Measurements from ENCODE around the gene B3GNT2. TPM values are rescaled to one million over a fixed set of nuclear protein-coding genes. Genes with fewer than 3 reads are reported as not detected.

B3GNT2 gene
- total and polyA plus RNA-seq, 2 donors (not counting 1 experiment from before 2014, with no cell fraction given) = 14.3 to 24.6 TPM

- no peak overlapping the region for H3K4me2 ChIP-seq (replicated peaks; ENCODE audit: low read depth, low read length, poor library complexity, severe bottlenecking)
- H3K9me3 ChIP-seq (ENCODE audit: control extremely low read depth in 1 of 3, control insufficient read depth in 2 of 3, insufficient read depth in 1 of 3, low read length in 2 of 3) = peaks cover 0 to 3% (median 0%) of the 10 kb centered on the region in 3 donors
- H3K4me3 Mint-ChIP-seq = no peak overlapping the region
- DNase-seq (no peak), ATAC-seq (ENCODE audit: low read depth) (no peak)
- intact Hi-C loops (cut with micrococcal nuclease) = no loop called here
- peaks cover 2% of the 10 kb centered on the region for H3K9me3 Mint-ChIP-seq (ENCODE audit: insufficient read depth)
- H3K27me3 Mint-ChIP-seq = no peaks in the 10 kb centered on the region
- H3K27me3 ChIP-seq (replicated peaks in 1 of 4; ENCODE audit: control extremely low read depth in 1 of 4, control insufficient read depth in 3 of 4, insufficient read depth in 4 of 4, low read length in 3 of 4) = no peaks in the 10 kb centered on the region
- no peak overlapping the region for H3K27ac Mint-ChIP-seq
- H3K79me2 ChIP-seq (ENCODE audit: control insufficient read depth, insufficient read depth, low read length) = no peaks in the 10 kb centered on the region
- no peak overlapping the region for H3K9ac ChIP-seq (ENCODE audit: low read length)
- no peaks in the 10 kb centered on the region for H3K36me3 ChIP-seq (replicated peaks in 1 of 2; ENCODE audit: control extremely low read depth in 1 of 2, control insufficient read depth in 1 of 2, extremely low read depth in 1 of 2, insufficient read depth in 2 of 2, low read length in 1 of 2)
- 65% methylated on average over 4 of the region's 4 CpGs for WGBS (ENCODE audit: insufficient coverage)
- CTCF ChIA-PET = no interaction called here
- H2AFZ ChIP-seq (ENCODE audit: insufficient read depth, low read depth, low read length, poor library complexity, severe bottlenecking) = no peak overlapping the region
- H3K27ac ChIP-seq (ENCODE audit: low read length in 2 of 2) = no peak overlapping the region
- peaks cover 0 to 6% of the 10 kb centered on the region in 2 donors for H3K4me1 ChIP-seq (ENCODE audit: control insufficient read depth in 2 of 2, insufficient read depth in 2 of 2, low read length in 2 of 2)
- no peaks in the 10 kb centered on the region for H3K4me1 Mint-ChIP-seq
- no peak for TF ChIP-seq CTCF (IDR thresholded peaks at IDR 0.05)
- H3K4me3 ChIP-seq (ENCODE audit: control extremely low read depth in 1 of 5, extremely low read depth in 1 of 5, insufficient read depth in 1 of 5, low read depth in 2 of 5, low read length in 4 of 5) = no peak overlapping the region
- POLR2A ChIA-PET = no interaction called here
- H4K20me1 ChIP-seq (ENCODE audit: control insufficient read depth, insufficient read depth, low read length, poor library complexity, severe bottlenecking) = no peaks in the 10 kb centered on the region
These were observed 69.2 kb downstream of the B3GNT2 start for GRCh38 chr2:62265106-62265505.

GRCh38 chr2:62266433-62267038, 70.6 kb downstream of the B3GNT2 start:
- Mint-ChIP-seq H3K4me3 (no peak overlapping the region), H3K9me3 (ENCODE audit: insufficient read depth) (peaks cover 2% of the 10 kb centered on the region), H3K27me3 (no peaks in the 10 kb centered on the region), H3K27ac (no peak overlapping the region), H3K4me1 (no peaks in the 10 kb centered on the region)
- ChIA-PET CTCF (interaction anchor here (0.6 kb wide), 1 partner anchor 892 kb away, joined by 4 read pairs; no protein-coding TSS in a partner anchor), POLR2A (no interaction called here)
- Histone ChIP-seq H3K27me3 (replicated peaks in 1 of 4; ENCODE audit: control extremely low read depth in 1 of 4, control insufficient read depth in 3 of 4, insufficient read depth in 4 of 4, low read length in 3 of 4) (no peaks in the 10 kb centered on the region), H2AFZ (ENCODE audit: insufficient read depth, low read depth, low read length, poor library complexity, severe bottlenecking) (no peak overlapping the region), H3K4me1 (ENCODE audit: control insufficient read depth in 2 of 2, insufficient read depth in 2 of 2, low read length in 2 of 2) (peaks cover 0 to 6% of the 10 kb centered on the region in 2 donors), H3K4me3 (ENCODE audit: control extremely low read depth in 1 of 5, extremely low read depth in 1 of 5, insufficient read depth in 1 of 5, low read depth in 2 of 5, low read length in 4 of 5) (no peak overlapping the region), H3K27ac (ENCODE audit: low read length in 2 of 2) (no peak overlapping the region), H3K79me2 (ENCODE audit: control insufficient read depth, insufficient read depth, low read length) (no peaks in the 10 kb centered on the region), H3K36me3 (replicated peaks in 1 of 2; ENCODE audit: control extremely low read depth in 1 of 2, control insufficient read depth in 1 of 2, extremely low read depth in 1 of 2, insufficient read depth in 2 of 2, low read length in 1 of 2) (no peaks in the 10 kb centered on the region), H3K4me2 (replicated peaks; ENCODE audit: low read depth, low read length, poor library complexity, severe bottlenecking) (no peak overlapping the region), H3K9ac (ENCODE audit: low read length) (no peak overlapping the region), H3K9me3 (ENCODE audit: control extremely low read depth in 1 of 3, control insufficient read depth in 2 of 3, insufficient read depth in 1 of 3, low read length in 2 of 3) (peaks cover 0 to 3% (median 0%) of the 10 kb centered on the region in 3 donors), H4K20me1 (ENCODE audit: control insufficient read depth, insufficient read depth, low read length, poor library complexity, severe bottlenecking) (no peaks in the 10 kb centered on the region)
- intact Hi-C loops (cut with micrococcal nuclease) = no loop called here
- TF ChIP-seq CTCF (IDR thresholded peaks at IDR 0.05) (no peak), EZH2 (IDR thresholded peaks at IDR 0.05; ENCODE audit: borderline replicate concordance, insufficient read depth, low read depth, low read length, poor library complexity, severe bottlenecking) (no peak)
- WGBS (ENCODE audit: insufficient coverage) = 100% methylated on average over 4 of the region's 7 CpGs
- ATAC-seq (ENCODE audit: low read depth) (no peak), DNase-seq (no peak)

Data from B cell (primary cell).